HepG2 (cell line): ENCODE data around the gene CCDC83. TPM values are rescaled to one million over a fixed set of nuclear protein-coding genes. Genes with fewer than 3 reads are reported as not detected.

Experiments used
- ATF2 ChIP-seq: sonication (generic); formaldehyde crosslinking; IDR thresholded peaks from 2 replicates; pipeline ENCODE4 v1.4.0; 2020; ENCODE audit warnings: missing genetic modification reagents
- CHD4 ChIP-seq: fragments of 200-600 bp; sonication (generic); IDR thresholded peaks from 2 replicates; pipeline ENCODE4 v1.7.0; 2017; ENCODE audit warnings: mild to moderate bottlenecking, low read length, borderline replicate concordance
- EP300 ChIP-seq, 3 experiments: sonication (generic) in 1 of 3; formaldehyde crosslinking in 1 of 3; IDR thresholded peaks; 2 replicates each; pipeline versions ENCODE4 v1.5.1 to v1.6.1; 2011 to 2020; ENCODE audit warnings: low read depth in 2 of 3, low read length in 2 of 3, borderline replicate concordance in 1 of 3, improper control_type of control experiment in 1 of 3, mild to moderate bottlenecking in 1 of 3, missing genetic modification reagents in 1 of 3, moderate library complexity in 1 of 3
- JUN ChIP-seq: sonication (generic); formaldehyde crosslinking; IDR thresholded peaks from 2 replicates; pipeline ENCODE4 v1.4.0; 2020; ENCODE audit warnings: mild to moderate bottlenecking, missing genetic modification reagents
- MED8 ChIP-seq: sonication (generic); formaldehyde crosslinking; IDR thresholded peaks from 2 replicates; pipeline ENCODE4 v1.8.1; 2023; ENCODE audit warnings: mild to moderate bottlenecking, missing genetic modification reagents; ENCODE audit not compliant: insufficient replicate concordance
- MZF1 ChIP-seq: sonication (generic); formaldehyde crosslinking; IDR thresholded peaks from 2 replicates; pipeline ENCODE4 v1.8.1; 2023; ENCODE audit warnings: mild to moderate bottlenecking, missing genetic modification reagents, borderline replicate concordance
- NBN ChIP-seq: fragments of 450-650 bp; conservative IDR thresholded peaks from 2 replicates; pipeline ENCODE4 v1.6.1; 2017
- NCOA5 ChIP-seq: sonication (generic); formaldehyde crosslinking; IDR thresholded peaks from 2 replicates; pipeline ENCODE4 v1.4.0; 2020; ENCODE audit warnings: missing genetic modification reagents
- NKX3-1 ChIP-seq: sonication (generic); formaldehyde crosslinking; IDR thresholded peaks from 2 replicates; pipeline ENCODE4 v1.5.0; 2020; ENCODE audit warnings: missing genetic modification reagents
- NR2C2 ChIP-seq: sonication (generic); formaldehyde crosslinking; IDR thresholded peaks from 2 replicates; pipeline ENCODE4 v1.4.0; 2020; ENCODE audit warnings: missing genetic modification reagents, mild to moderate bottlenecking, moderate library complexity, borderline replicate concordance
- RORA ChIP-seq: sonication (generic); formaldehyde crosslinking; IDR thresholded peaks from 2 replicates; pipeline ENCODE4 v1.5.0; 2020; ENCODE audit warnings: mild to moderate bottlenecking, missing genetic modification reagents, moderate library complexity
- TEAD3 ChIP-seq: optimal IDR thresholded peaks from 2 replicates; pipeline ENCODE3; 2016; ENCODE audit warnings: borderline replicate concordance
- TRAFD1 ChIP-seq: sonication (generic); formaldehyde crosslinking; IDR thresholded peaks from 2 replicates; pipeline ENCODE4 v1.5.1; 2020; ENCODE audit warnings: missing genetic modification reagents, mild to moderate bottlenecking, borderline replicate concordance
- ZBTB20 ChIP-seq: sonication (generic); formaldehyde crosslinking; IDR thresholded peaks from 2 replicates; pipeline ENCODE4 v1.8.1; 2023; ENCODE audit warnings: missing genetic modification reagents, low read depth, mild to moderate bottlenecking, borderline replicate concordance
- ZBTB43 ChIP-seq: sonication (generic); formaldehyde crosslinking; conservative IDR thresholded peaks from 2 replicates; pipeline ENCODE4 v1.4.0; 2020; ENCODE audit warnings: missing genetic modification reagents
- ZNF160 ChIP-seq: sonication (generic); formaldehyde crosslinking; IDR thresholded peaks from 2 replicates; pipeline ENCODE4 v1.8.0; 2022; ENCODE audit warnings: mild to moderate bottlenecking, inconsistent platforms, missing genetic modification reagents
- ZNF34 ChIP-seq: sonication (generic); formaldehyde crosslinking; IDR thresholded peaks from 2 replicates; pipeline ENCODE4 v1.4.0; 2020; ENCODE audit warnings: mild to moderate bottlenecking, missing genetic modification reagents, borderline replicate concordance
- ZNF503 ChIP-seq: sonication (generic); formaldehyde crosslinking; IDR thresholded peaks from 2 replicates; pipeline ENCODE4 v1.4.0; 2020; ENCODE audit warnings: missing genetic modification reagents
- ZNF597 ChIP-seq: sonication (generic); formaldehyde crosslinking; IDR thresholded peaks from 2 replicates; pipeline ENCODE4 v1.5.0; 2020; ENCODE audit warnings: missing genetic modification reagents
- ZNF746 ChIP-seq: sonication (generic); formaldehyde crosslinking; IDR thresholded peaks from 2 replicates; pipeline ENCODE4 v1.8.0; 2022; ENCODE audit warnings: mild to moderate bottlenecking, missing genetic modification reagents
- ZNF776 ChIP-seq: sonication (generic); formaldehyde crosslinking; IDR thresholded peaks from 2 replicates; pipeline ENCODE4 v1.4.0; 2020; ENCODE audit warnings: mild to moderate bottlenecking, missing genetic modification reagents
- ZNF850 ChIP-seq: sonication (generic); formaldehyde crosslinking; conservative IDR thresholded peaks from 2 replicates; pipeline ENCODE4 v1.9.0; 2021; ENCODE audit warnings: mild to moderate bottlenecking, missing genetic modification reagents
- ZSCAN30 ChIP-seq: sonication (generic); formaldehyde crosslinking; IDR thresholded peaks from 2 replicates; pipeline ENCODE4 v1.5.0; 2020; ENCODE audit warnings: mild to moderate bottlenecking, missing genetic modification reagents
- polyA plus RNA-seq, 8 experiments: library from polyadenylated mRNA; depleted of rRNA in 3 of 8; stranded (reverse) in 7 of 8; unstranded in 1 of 8; fragments of >200 nt; fragmentation: Illumina TruSeq in 4 of 8; extraction: Trizol in 4 of 8; gene quantifications; 2 replicates each; pipeline versions ENCODE4 v1.2.1 to v1.2.3, GENCODE V29; 2011 to 2016; ENCODE audit warnings: low read depth in 4 of 8, missing spikeins in 1 of 8, mixed read lengths in 1 of 8; ENCODE audit not compliant: insufficient read depth in 1 of 8
- total RNA-seq, 5 experiments: library from RNA; depleted of rRNA; stranded (reverse); fragments of >200 nt; fragmentation: Illumina TruSeq; extraction: Trizol; gene quantifications; 2 replicates each; pipeline ENCODE4 v1.2.3, GENCODE V29; 2016; ENCODE audit warnings: low read depth in 1 of 5

The CCDC83 gene
- total and polyA plus RNA-seq, 2 of the 13 experiments (the other 11 are each of a cell fraction or from before 2014, with no cell fraction given) = not detected

- peak; percentile 84; the same call in 1 of the 2 replicates for TF ChIP-seq ZBTB20 (CRISPR knock-in tag)
- TF ChIP-seq EP300 (IDR thresholded peaks at IDR 0.05; ENCODE audit: low read depth in 2 of 2, low read length in 2 of 2) = peak; percentile 84 to 93; a peak in 3 of 4 replicates
- peak; percentile 89 for TF ChIP-seq EP300 (CRISPR knock-in tag; IDR thresholded peaks at IDR 0.05; ENCODE audit: borderline replicate concordance)
- no peak for TF ChIP-seq ZNF160 (CRISPR knock-in tag)
- no peak for TF ChIP-seq ZNF34
- peak; percentile 66; the same call in 1 of the 2 replicates for TF ChIP-seq ZNF746 (CRISPR knock-in tag)
- TF ChIP-seq RORA (CRISPR knock-in tag) = no peak
- TF ChIP-seq ZNF850 (CRISPR knock-in tag) = no peak
- no peak for TF ChIP-seq NCOA5 (CRISPR knock-in tag)
- peak; percentile 97 for TF ChIP-seq JUN
- TF ChIP-seq ATF2 = peak; percentile 98
- TF ChIP-seq NBN = no peak
- TF ChIP-seq ZNF776 = no peak
- peak; percentile 81; the same call in 1 of the 2 replicates for TF ChIP-seq NKX3-1
- TF ChIP-seq ZNF597 (CRISPR knock-in tag) = no peak
- TF ChIP-seq MZF1 (CRISPR knock-in tag) = no peak
- TF ChIP-seq TEAD3 (CRISPR knock-in tag) = peak; percentile 78
- peak; percentile 58 for TF ChIP-seq MED8 (CRISPR knock-in tag)
- TF ChIP-seq NR2C2 = peak; percentile 66
- no peak; the same call in 1 of the 2 replicates for TF ChIP-seq TRAFD1 (CRISPR knock-in tag)
- peak; percentile 85; the same call in 1 of the 2 replicates for TF ChIP-seq ZNF503 (CRISPR knock-in tag)
- TF ChIP-seq ZBTB43 (CRISPR knock-in tag) = peak; percentile 50; the same call in 1 of the 2 replicates
- TF ChIP-seq ZSCAN30 (CRISPR knock-in tag) = no peak
- TF ChIP-seq CHD4 = no peak
These were observed 75.7 kb downstream of the CCDC83 start (continued) for GRCh38 chr11:85930879-85931366.
